Esophagus muscularis mucosa (tissue), 4 donors: ENCODE results near the gene IGFN1.

Source experiments
- EP300 ChIP-seq: sonication (generic); formaldehyde crosslinking; IDR thresholded peaks from one replicate; pipeline ENCODE4 v1.6.1; 2017; ENCODE audit warnings: antibody characterized with exemption
- POLR2A ChIP-seq: fragments of 450-650 bp; IDR thresholded peaks from one replicate; pipeline ENCODE4 v1.6.1; 2017; ENCODE audit warnings: antibody characterized with exemption, moderate library complexity, mild to moderate bottlenecking, low read depth
- POLR2AphosphoS5 ChIP-seq, 2 donors: sonication (generic); formaldehyde crosslinking; IDR thresholded peaks; one replicate each; pipeline ENCODE4 v1.6.1; 2017; ENCODE audit warnings: antibody characterized with exemption in 2 of 2
- TF ChIP-seq, protein P1 (sequence below), 3 experiments: fragments of 200-600 bp in 2 of 3; fragments of 450-650 bp in 1 of 3; sonication (generic) in 2 of 3; IDR thresholded peaks; one replicate each; pipeline ENCODE4 v1.5.1; 2017 to 2019; ENCODE audit warnings: antibody characterized with exemption in 3 of 3, mild to moderate bottlenecking in 2 of 3, moderate library complexity in 1 of 3

DNA sequence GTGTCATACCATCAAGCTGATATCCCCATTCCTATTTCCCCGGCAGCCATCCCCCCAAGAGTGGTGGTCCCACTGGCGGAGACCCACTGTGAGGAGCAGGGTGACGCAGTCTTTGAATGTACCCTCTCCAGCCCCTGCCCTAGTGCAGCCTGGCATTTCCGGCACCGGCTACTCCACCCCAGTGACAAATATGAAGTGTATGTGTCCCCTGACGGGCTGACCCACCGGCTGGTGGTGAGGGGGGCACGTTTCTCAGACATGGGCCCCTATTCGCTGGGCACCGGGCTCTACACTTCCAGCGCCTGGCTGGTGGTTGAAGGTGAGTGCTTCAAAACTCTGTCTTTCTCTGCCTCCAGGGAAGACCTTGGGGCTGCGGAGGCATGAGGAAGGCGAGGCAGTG, 14.4 kb downstream of the IGFN1 start:
- TF ChIP-seq, protein P1, sequence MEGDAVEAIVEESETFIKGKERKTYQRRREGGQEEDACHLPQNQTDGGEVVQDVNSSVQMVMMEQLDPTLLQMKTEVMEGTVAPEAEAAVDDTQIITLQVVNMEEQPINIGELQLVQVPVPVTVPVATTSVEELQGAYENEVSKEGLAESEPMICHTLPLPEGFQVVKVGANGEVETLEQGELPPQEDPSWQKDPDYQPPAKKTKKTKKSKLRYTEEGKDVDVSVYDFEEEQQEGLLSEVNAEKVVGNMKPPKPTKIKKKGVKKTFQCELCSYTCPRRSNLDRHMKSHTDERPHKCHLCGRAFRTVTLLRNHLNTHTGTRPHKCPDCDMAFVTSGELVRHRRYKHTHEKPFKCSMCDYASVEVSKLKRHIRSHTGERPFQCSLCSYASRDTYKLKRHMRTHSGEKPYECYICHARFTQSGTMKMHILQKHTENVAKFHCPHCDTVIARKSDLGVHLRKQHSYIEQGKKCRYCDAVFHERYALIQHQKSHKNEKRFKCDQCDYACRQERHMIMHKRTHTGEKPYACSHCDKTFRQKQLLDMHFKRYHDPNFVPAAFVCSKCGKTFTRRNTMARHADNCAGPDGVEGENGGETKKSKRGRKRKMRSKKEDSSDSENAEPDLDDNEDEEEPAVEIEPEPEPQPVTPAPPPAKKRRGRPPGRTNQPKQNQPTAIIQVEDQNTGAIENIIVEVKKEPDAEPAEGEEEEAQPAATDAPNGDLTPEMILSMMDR (IDR thresholded peaks at IDR 0.05): no peak
- TF ChIP-seq POLR2AphosphoS5 (IDR thresholded peaks at IDR 0.05) (no peak), POLR2A (no peak), EP300 (no peak)
